C4-2B (cell line): ENCODE measurements around the gene MEG3.

Experiments used
- H3K27ac ChIP-seq: fragments of 450-650 bp; 2 replicates; pipeline ENCODE4 v1.5.1; 2017
- CTCF ChIP-seq: fragments of 450-650 bp; conservative IDR thresholded peaks from 2 replicates; pipeline ENCODE4 v1.5.1; 2017; ENCODE audit warnings: mild to moderate bottlenecking
- ZFX ChIP-seq: fragments of 450-650 bp; IDR thresholded peaks from 2 replicates; pipeline ENCODE4 v1.6.1; 2017

The MEG3 gene

DNA sequence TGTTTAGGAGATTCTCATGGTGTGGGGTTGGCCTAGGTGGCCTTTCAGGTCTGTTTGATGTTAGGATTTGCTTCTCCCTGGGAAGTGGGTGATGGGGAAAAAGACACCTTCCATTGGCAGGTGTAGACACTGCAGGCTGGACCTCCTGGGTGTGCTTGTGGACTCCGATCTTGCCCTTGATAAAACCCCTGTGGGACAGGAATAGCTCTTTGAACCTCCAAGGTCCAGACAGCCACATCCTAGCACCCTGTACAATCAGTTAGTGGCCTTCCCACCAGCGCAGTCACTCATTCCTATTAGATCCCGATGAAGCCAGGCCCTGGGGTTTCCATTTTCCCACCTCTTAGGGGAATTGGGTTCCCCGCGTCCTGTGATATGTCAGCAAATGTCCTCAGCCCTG lies 28.5 kb downstream of the MEG3 start:
- H3K27ac ChIP-seq: no peak overlapping the region
- TF ChIP-seq CTCF: no peak
- TF ChIP-seq ZFX: no peak

DNA sequence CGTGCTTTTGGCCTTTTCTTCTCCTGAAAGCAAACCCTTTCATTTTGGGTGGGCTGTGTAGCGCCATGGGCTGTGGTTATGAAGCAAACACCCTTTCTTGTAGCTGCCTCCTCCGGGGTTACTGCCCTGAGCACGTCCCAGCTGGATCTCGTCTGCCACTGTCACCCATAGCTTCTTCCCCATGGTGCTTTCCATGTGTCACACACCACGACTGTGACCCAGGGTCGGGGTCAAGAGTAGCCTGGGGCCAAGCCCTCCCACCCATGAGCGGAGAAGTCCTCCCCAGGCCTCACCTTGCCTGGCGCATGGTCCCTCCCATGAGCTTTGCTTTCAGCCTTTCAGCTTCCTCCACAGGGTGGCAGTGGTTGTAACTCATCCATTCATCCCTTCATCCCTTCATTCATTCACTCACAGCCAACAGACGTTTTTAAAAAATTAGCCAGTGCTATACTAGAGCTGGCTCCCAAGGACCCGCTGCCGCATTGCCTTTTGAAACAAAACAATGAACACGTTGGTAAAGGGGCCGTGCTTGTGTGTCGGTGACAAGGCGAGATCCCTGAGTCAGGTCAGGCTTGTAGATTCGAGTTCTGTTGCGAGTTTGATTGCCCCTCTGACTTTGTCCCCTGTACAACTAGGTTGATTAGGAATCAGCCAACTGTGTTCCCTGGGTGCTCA lies 29.5 kb downstream of the MEG3 start:
- TF ChIP-seq CTCF: no peak
- no peak overlapping the region for H3K27ac ChIP-seq

DNA sequence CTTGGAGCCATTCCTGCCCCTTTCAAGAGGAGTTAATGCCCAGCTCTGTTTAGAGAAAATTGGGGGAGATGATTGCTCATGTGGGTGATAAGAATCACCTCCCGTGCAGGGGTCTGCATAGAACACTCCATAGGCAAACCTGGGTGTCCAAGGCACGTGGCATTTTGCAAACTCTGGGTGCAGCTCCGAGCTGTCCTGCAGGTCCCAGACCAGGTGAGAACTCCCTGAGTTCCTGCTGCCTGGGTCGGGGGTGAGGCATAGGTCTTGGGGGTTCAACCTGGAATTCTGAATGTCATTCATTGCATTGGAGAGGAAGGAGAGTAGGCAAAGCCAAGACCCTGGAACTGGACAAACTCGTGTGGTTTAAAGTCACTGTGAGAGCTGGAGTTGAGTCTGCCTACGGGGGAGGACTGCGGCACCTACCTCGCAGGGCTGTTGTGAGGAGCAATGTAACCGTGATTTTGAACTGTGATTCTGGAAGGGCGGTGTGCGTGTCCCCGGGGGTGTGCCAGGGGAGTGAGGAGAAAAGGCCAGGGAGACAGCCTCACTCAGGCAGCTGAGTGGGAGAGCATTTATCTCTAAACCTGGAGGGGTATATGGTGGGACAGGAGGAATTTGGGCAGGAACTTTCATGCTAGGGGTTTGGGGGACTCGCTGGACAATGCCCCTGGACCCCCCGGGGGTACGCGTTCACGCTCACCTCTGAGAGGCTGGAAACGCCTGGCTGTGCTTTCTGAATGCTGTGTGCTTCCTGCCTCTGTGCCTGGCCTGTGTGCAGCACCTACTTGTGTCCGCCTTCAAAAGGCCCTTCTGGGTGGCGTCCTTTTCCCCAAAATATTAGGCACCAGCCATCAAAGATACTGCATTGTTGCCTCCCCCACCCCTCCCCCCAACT lies 30.4 kb downstream of the MEG3 start:
- H3K27ac ChIP-seq: no peak overlapping the region
- TF ChIP-seq ZFX (no peak), CTCF (no peak)

GRCh38 chr14:100857233-100857922 lies 31.5 kb downstream of the MEG3 start:
- no peak overlapping the region for H3K27ac ChIP-seq
- TF ChIP-seq ZFX: no peak
- no peak for TF ChIP-seq CTCF

- TF ChIP-seq CTCF: no peak
- no peak for TF ChIP-seq ZFX
- no peak overlapping the region for H3K27ac ChIP-seq
Observed at GRCh38 chr14:100857923-100858837, 32.3 kb downstream of the MEG3 start.

DNA sequence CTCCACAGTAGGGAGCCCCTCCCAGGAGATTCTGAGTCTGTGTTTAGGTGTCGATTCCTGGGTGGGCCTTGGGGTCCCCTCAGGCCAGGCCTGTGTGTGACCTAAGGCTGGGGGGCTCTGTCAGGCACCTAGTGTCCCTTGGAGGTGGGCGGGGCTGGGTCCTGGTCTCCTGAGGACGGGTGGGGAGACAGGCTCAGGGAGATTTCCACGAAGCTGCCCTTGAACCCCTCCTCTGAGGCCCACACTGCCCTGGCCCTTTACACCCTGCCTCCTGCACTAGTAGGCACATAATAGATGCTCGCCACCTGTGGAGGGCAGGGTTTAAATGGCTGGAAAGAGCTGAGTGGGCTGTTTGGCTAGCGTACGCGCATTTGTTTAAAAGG lies 32.9 kb downstream of the MEG3 start:
- no peak overlapping the region for H3K27ac ChIP-seq
- TF ChIP-seq ZFX (no peak), CTCF (no peak)
